Activated CD4-positive, alpha-beta T cell treated with anti-CD3 and anti-CD28 coated beads, Interleukin-2, amount 10 ng/mL, durations not matched to agents 7 days and 5 days (primary cell): ENCODE results near the gene CYTH1. TPM values are rescaled to one million over a fixed set of nuclear protein-coding genes. Genes with fewer than 3 reads are reported as not detected.

Experiments used
- CTCF ChIA-PET: fragments of 350-600 bp; sonication (Branson Sonifier 250); formaldehyde crosslinking; loops from one replicate; lab custom pipeline; 2021; ENCODE audit warnings: antibody characterized with exemption; lab: Charles Lee
- POLR2A ChIA-PET: fragments of 350-600 bp; sonication (Branson Sonifier 250); formaldehyde crosslinking; loops from one replicate; lab custom pipeline; 2021; ENCODE audit warnings: antibody characterized with exemption; lab: Charles Lee
- DNase-seq: peaks from one replicate; pipeline ENCODE4 v3.0.0-alpha.2; 2020
- H3K27ac Mint-ChIP-seq: one replicate; pipeline ENCODE4 v1.8.0; 2021; ENCODE audit warnings: mild to moderate bottlenecking, moderate library complexity, mixed read lengths
- H3K27me3 Mint-ChIP-seq: one replicate; pipeline ENCODE4 v1.8.0; 2021; ENCODE audit warnings: mixed read lengths
- H3K36me3 Mint-ChIP-seq: one replicate; pipeline ENCODE4 v1.8.0; 2021; ENCODE audit warnings: low read depth, mixed read lengths
- H3K4me1 Mint-ChIP-seq: one replicate; pipeline ENCODE4 v1.8.0; 2021; ENCODE audit warnings: mixed read lengths
- H3K4me3 Mint-ChIP-seq: one replicate; pipeline ENCODE4 v1.8.0; 2021; ENCODE audit warnings: mild to moderate bottlenecking, moderate library complexity, mixed read lengths
- H3K9me3 Mint-ChIP-seq: one replicate; pipeline ENCODE4 v1.8.0; 2021; ENCODE audit warnings: mixed read lengths
- total RNA-seq, 2 experiments: library from RNA; stranded (reverse); gene quantifications; one replicate each; pipeline ENCODE4 v1.2.3, GENCODE V29; 2021

CYTH1 gene
- total RNA-seq, 2 experiments from 2014 or later = 244 to 251 TPM

DNA sequence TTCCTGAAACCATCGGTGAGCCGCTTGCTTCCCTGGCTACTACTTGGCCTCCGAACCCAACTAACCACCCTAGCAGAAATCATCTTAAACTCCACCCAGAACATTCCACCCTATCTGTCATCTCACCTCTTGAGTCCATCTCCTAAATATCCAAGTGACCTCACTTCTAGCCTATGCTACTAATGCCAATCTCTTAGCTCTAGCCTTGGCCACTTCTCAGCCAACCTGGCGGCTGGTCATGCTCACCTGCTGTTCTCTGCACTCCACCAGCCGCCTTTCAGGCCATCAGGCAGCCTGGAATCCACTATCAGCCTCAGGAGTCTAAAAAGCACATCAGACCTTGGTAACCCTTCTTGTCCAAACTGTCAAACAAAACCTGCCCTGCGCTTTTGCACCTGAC lies 11.9 kb upstream of the CYTH1 start:
- peaks cover 68% of the 10 kb centered on the region for H3K36me3 Mint-ChIP-seq
- no peak for DNase-seq
- H3K4me1 Mint-ChIP-seq = peaks cover 56% of the 10 kb centered on the region
- H3K9me3 Mint-ChIP-seq = no peaks in the 10 kb centered on the region
- no peak overlapping the region for H3K4me3 Mint-ChIP-seq
- CTCF ChIA-PET = interaction anchor here (1.8 kb wide), 1 partner anchor 25 kb away, joined by 4 read pairs; no protein-coding TSS in a partner anchor
- POLR2A ChIA-PET = no interaction called here
- H3K27me3 Mint-ChIP-seq = no peaks in the 10 kb centered on the region
- peak overlapping the region; percentile 5 for H3K27ac Mint-ChIP-seq

DNA sequence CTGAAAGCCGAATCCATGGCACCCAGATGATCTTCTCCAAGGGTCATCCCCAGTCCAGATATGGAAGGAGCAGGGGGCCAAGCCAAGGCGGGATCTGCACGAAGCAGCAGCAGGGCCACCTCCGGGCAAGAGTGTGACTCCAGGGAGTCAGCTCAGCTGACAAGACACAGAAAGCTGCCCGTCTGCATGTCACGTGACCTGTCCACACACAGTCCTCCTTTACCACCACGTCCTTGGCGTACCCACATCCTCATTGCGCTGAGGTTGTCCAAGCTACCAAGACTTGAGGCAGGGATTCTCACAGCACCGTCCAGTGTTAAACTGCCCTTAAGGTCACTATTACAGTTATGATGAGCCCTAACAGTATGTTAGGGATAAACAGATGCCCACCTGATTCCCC lies 11.3 kb upstream of the CYTH1 start:
- no peaks in the 10 kb centered on the region for H3K27me3 Mint-ChIP-seq
- H3K9me3 Mint-ChIP-seq = no peaks in the 10 kb centered on the region
- no peak for DNase-seq
- no peak overlapping the region for H3K27ac Mint-ChIP-seq
- H3K36me3 Mint-ChIP-seq = peaks cover 62% of the 10 kb centered on the region
- H3K4me3 Mint-ChIP-seq = no peak overlapping the region
- ChIA-PET POLR2A (no interaction called here), CTCF (interaction anchor here (1.8 kb wide), 1 partner anchor 26 kb away, joined by 4 read pairs; no protein-coding TSS in a partner anchor)
- H3K4me1 Mint-ChIP-seq = peaks cover 57% of the 10 kb centered on the region

DNA sequence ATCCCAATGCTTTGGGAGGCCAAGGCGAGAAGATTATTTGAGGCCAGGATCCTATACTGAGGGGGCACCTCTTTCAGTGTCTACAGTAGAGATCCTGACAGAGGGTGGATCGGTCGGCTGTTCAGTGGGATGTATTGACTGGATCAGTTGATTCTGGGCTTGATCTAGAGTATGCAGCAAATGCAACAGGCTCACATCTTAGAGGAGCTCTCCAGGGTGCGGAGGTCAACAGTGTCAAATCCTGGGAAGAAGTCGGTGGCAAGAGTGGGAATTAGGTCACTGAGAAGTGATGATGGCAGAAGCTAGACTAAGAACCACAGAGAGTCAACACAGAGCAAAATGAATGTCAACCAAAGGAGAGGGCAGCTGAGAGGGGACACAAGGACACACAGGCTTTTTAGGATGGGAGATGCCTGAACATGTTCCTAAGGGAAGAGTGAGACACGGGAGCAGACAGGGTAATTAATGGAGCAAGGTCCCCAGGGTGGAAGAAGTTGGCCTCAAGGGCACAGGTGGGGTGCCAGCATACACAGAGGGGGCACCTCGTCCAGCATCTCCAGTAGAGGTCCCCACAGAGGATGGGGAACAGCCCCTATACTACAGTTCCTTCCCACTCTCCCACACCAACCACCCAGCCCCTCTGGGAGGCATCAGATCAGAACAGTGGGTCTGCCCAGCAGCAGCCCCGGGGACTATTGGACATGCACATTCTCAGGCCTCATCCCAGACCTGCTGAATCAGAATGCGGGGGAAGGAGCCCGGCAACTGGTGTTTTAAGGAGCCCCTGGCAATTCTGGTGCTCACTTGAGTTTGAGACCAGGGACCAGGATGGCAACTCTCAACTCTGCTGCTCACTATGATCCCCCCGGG lies 10.0 kb upstream of the CYTH1 start:
- Mint-ChIP-seq H3K9me3 (no peaks in the 10 kb centered on the region), H3K4me3 (no peak overlapping the region), H3K27ac (peak overlapping the region; percentile 47), H3K36me3 (peaks cover 56% of the 10 kb centered on the region), H3K4me1 (peaks cover 60% of the 10 kb centered on the region), H3K27me3 (no peaks in the 10 kb centered on the region)
- DNase-seq = no peak
- POLR2A ChIA-PET = no interaction called here
- CTCF ChIA-PET = no interaction called here

DNA sequence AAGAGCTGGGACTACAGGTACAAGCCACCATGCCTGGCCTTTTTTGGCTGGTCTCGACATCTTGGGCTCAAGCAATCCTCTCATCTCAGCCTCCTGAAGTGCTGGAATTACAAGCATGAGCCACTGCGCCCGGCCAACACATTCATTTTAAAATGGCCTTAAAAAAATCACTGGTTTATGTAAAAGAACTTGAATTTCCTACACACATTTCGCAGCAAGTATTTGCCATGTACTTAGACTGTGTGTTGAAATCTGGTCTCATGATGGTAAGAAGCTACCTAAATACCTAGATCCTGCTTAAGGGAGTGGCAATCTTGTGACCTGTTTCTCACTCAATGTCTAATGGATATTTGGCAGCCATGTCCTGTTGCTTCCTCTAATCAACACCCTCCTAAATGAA lies 8.5 kb upstream of the CYTH1 start:
- H3K4me3 Mint-ChIP-seq = no peak overlapping the region
- H3K36me3 Mint-ChIP-seq = peaks cover 41% of the 10 kb centered on the region
- H3K27me3 Mint-ChIP-seq = no peaks in the 10 kb centered on the region
- DNase-seq = no peak
- H3K4me1 Mint-ChIP-seq = peaks cover 59% of the 10 kb centered on the region
- CTCF ChIA-PET = interaction anchor here (0.7 to 1.5 kb wide), 4 partner anchors 8 to 68 kb away, joined by 3 to 5 read pairs (median 4); no protein-coding TSS in a partner anchor
- no peaks in the 10 kb centered on the region for H3K9me3 Mint-ChIP-seq
- POLR2A ChIA-PET = interaction anchor here (0.6 kb wide), 2 partner anchors 18 to 21 kb away, joined by 3 to 5 read pairs; no protein-coding TSS in a partner anchor
- H3K27ac Mint-ChIP-seq = peak overlapping the region; percentile 92

DNA sequence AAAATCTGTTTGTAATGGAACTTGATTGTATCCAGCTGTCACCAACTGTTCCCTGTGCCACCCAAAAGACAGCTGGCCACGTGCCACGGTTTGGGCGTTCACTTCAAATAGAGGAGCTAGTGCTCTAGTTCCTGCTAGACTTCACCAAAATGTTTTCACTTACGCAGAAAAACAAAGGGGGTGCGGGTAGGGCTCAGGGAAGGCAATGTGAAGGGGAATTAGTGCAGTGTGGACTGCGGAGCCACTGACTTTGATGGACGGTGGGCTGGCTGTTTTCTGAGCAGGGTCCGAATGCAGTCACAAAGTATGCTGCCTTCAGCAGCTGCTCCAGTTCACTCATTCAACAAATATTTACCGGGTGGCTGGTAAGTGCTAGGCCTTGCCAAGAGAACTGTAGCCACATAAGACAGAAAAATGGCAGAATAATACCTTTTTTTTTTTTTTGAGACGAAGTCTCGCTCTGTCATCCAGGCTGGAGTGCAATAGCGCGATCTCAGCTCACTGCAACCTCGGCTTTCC lies 7.6 kb upstream of the CYTH1 start:
- peak; percentile 68 for DNase-seq
- peaks cover 61% of the 10 kb centered on the region for H3K4me1 Mint-ChIP-seq

DNA sequence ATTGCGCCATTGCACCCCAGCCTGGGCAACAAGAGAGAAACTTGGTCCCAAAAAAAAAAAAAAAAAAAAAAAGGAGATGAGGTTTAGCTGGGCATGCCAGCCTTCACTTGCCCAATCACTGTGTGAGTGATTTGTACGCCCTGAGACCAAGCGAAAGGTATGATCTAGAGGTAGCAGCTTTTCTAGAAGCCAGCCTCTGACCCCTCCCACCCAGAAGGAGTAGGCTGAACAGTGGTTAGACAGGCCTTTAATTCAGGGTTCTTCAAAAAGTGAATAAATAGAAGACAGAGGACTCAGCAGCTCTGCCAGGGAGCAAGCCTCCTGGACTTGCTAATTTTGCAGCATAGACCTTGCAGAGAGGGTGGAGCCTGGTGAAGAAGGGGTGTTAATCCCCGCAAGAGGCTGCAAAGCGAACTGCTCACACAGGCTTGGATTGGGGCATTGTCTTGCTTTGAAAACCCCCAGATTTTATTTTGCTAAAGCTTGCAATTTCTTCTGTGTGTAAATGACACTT lies 7.1 kb upstream of the CYTH1 start:
- ChIA-PET POLR2A (no interaction called here), CTCF (interaction anchor here (1.1 to 2.1 kb wide), 3 partner anchors 12 to 67 kb away, joined by 3 to 7 read pairs (median 3); no protein-coding TSS in a partner anchor)
- Mint-ChIP-seq H3K4me1 (peaks cover 62% of the 10 kb centered on the region), H3K9me3 (no peaks in the 10 kb centered on the region), H3K4me3 (no peak overlapping the region), H3K27ac (peak overlapping the region; percentile 92), H3K36me3 (peaks cover 30% of the 10 kb centered on the region), H3K27me3 (no peaks in the 10 kb centered on the region)
- DNase-seq = peak; percentile 35

More for the DNA sequence above, 7.6 kb upstream of the CYTH1 start:
- no peaks in the 10 kb centered on the region for H3K27me3 Mint-ChIP-seq
- POLR2A ChIA-PET = interaction anchor here (0.6 kb wide), 2 partner anchors 19 to 22 kb away, joined by 3 to 5 read pairs; no protein-coding TSS in a partner anchor
- H3K4me3 Mint-ChIP-seq = peak overlapping the region; percentile 6
- peaks cover 34% of the 10 kb centered on the region for H3K36me3 Mint-ChIP-seq
- no peaks in the 10 kb centered on the region for H3K9me3 Mint-ChIP-seq
- H3K27ac Mint-ChIP-seq = peak overlapping the region; percentile 92
- CTCF ChIA-PET = interaction anchor here (0.6 to 2.1 kb wide), 7 partner anchors 11 to 539 kb away, joined by 3 to 7 read pairs (median 3); no protein-coding TSS in a partner anchor

DNA sequence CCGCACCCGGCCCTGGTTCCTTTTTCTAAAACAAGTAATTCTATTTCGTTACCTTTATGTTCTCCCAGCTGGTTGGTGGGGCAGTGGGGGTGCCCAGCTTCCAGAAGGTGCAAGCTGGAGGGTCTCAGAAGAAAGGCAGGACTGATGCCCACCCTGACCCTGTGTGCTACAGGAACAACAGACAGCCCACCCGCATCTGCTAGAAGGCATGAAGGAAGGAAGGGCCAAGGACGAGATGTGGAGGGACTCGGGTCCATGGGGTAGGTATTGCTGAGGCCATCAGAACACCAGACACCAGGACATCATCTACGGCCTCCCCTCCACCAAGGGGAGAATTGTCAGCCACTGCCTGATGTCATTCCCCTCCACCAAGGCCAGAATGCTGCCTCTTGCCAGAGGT lies 6.4 kb upstream of the CYTH1 start:
- POLR2A ChIA-PET = no interaction called here
- Mint-ChIP-seq H3K4me3 (no peak overlapping the region), H3K36me3 (peaks cover 24% of the 10 kb centered on the region), H3K27me3 (no peaks in the 10 kb centered on the region), H3K4me1 (peaks cover 70% of the 10 kb centered on the region), H3K9me3 (no peaks in the 10 kb centered on the region), H3K27ac (peak overlapping the region; percentile 68)
- CTCF ChIA-PET = interaction anchor here (0.6 to 2.1 kb wide), 3 partner anchors 13 to 64 kb away, joined by 3 to 7 read pairs (median 4); no protein-coding TSS in a partner anchor
- no peak for DNase-seq

DNA sequence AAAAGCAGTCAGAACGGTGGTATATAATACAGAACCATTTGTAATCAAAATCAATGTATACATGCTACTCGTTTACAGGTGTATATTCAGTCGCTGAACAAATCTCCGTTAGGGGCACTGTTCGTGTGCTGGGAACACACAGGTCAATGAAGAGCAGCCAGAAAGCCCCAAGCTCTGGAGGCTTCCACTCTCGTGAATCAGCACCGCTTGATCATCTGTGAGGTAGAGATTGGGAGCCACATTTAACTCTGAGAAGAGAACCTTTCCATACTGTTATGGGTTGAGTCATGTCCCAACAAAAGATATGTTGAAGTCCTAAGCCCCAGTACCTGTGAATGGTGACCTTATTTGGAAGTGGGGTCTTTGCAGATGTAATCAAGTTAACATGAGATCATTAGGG lies 5.4 kb upstream of the CYTH1 start:
- peaks cover 22% of the 10 kb centered on the region for H3K36me3 Mint-ChIP-seq
- POLR2A ChIA-PET = no interaction called here
- peak overlapping the region; percentile 69 for H3K27ac Mint-ChIP-seq
- CTCF ChIA-PET = interaction anchor here (0.6 kb wide), 1 partner anchor 16 kb away, joined by 3 read pairs; no protein-coding TSS in a partner anchor
- no peak for DNase-seq
- no peak overlapping the region for H3K4me3 Mint-ChIP-seq
- H3K9me3 Mint-ChIP-seq = no peaks in the 10 kb centered on the region
- no peaks in the 10 kb centered on the region for H3K27me3 Mint-ChIP-seq
- peaks cover 75% of the 10 kb centered on the region for H3K4me1 Mint-ChIP-seq

DNA sequence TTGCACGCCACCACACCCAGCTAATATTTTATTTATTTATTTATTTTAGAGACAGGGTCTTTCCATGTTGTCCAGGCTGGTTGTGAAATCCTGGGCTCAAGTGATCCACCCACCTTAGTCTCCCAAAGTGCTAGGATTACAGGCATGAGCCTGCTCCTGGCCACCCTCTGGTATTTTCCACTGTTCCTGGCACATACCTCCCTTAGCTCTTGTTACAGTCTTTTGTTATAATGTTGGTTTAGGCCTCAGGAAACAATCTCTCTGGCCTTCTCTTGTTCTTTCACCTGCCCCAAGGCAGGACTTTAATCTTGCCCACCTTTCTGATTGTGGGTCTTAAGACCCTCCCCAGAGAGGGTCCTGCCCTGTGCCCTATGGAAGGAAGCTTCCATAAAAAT lies 3.6 kb upstream of the CYTH1 start:
- H3K9me3 Mint-ChIP-seq = no peaks in the 10 kb centered on the region
- H3K27me3 Mint-ChIP-seq = no peaks in the 10 kb centered on the region
- peak overlapping the region; percentile 33 for H3K4me3 Mint-ChIP-seq
- H3K4me1 Mint-ChIP-seq = peaks cover 65% of the 10 kb centered on the region
- ChIA-PET CTCF (interaction anchor here (0.7 to 1.6 kb wide), 7 partner anchors 9 to 42 kb away, joined by 3 to 10 read pairs (median 3); no protein-coding TSS in a partner anchor), POLR2A (no interaction called here)
- H3K27ac Mint-ChIP-seq = peak overlapping the region; percentile 75
- no peak for DNase-seq
- H3K36me3 Mint-ChIP-seq = peaks cover 13% of the 10 kb centered on the region

DNA sequence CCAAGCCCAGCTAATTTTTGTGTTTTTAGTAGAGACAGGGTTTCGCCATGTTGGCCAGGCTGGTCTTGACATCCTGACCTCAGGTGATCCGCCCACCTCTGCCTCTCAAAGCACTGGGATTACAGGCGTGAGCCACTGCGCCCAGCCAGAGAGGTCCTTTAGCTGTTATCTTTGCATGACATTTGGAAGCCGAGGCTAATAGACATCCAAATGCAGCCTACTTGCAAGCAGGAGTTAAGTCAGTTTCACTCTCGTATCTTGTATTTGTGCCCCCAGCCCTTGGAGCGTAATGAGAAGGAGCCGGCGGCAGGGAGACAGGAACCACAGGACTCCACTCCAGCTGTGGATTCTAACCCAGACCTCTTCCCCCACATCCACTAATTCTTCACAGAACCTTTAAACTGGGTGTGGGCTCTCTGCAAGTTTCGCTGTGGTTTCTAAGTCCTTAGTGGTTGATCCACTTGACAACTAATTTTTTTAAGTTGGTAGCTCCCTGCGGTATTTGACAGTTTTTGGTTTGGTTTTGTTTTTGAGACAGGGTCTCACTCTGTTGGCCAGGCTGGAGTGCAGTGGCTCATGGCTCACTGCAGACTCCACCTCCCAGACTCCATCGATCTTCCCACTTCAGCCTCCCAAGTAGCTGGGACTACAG lies 3.1 kb upstream of the CYTH1 start:
- no peaks in the 10 kb centered on the region for H3K9me3 Mint-ChIP-seq
- peaks cover 15% of the 10 kb centered on the region for H3K36me3 Mint-ChIP-seq
- CTCF ChIA-PET = interaction anchor here (0.7 to 1.6 kb wide), 12 partner anchors 8 to 42 kb away, joined by 3 to 10 read pairs (median 3); no protein-coding TSS in a partner anchor
- DNase-seq = peak; percentile 42
- peak overlapping the region; percentile 69 for H3K27ac Mint-ChIP-seq
- H3K27me3 Mint-ChIP-seq = no peaks in the 10 kb centered on the region
- H3K4me3 Mint-ChIP-seq = peak overlapping the region; percentile 33
- POLR2A ChIA-PET = no interaction called here
- H3K4me1 Mint-ChIP-seq = peaks cover 61% of the 10 kb centered on the region

DNA sequence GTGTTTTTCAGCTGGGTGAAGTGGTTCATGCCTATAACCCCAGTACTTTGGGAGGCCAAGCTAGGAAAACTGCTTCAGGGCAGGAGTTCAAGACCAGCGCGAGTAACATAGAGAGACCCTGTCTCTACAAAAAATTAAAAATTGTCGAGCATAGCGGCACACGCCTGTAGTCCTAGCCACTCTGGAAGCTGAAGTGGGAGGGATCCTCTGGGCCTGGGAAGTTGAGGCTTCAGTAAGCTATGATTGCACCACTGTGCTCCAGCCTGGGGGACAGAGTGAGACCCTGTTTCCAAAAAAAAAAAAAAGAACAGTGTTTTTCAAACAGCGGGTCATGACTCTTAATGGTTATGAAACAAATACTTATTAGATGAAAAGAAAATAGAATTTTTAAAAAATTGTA lies 2.3 kb upstream of the CYTH1 start:
- peaks cover 20% of the 10 kb centered on the region for H3K36me3 Mint-ChIP-seq
- ChIA-PET POLR2A (no interaction called here), CTCF (interaction anchor here (0.8 to 1.6 kb wide), 6 partner anchors 11 to 43 kb away, joined by 3 to 4 read pairs (median 3); no protein-coding TSS in a partner anchor)
- H3K27ac Mint-ChIP-seq = peak overlapping the region; percentile 92
- H3K4me3 Mint-ChIP-seq = no peak overlapping the region
- H3K9me3 Mint-ChIP-seq = no peaks in the 10 kb centered on the region
- H3K4me1 Mint-ChIP-seq = peaks cover 58% of the 10 kb centered on the region
- no peak for DNase-seq
- no peaks in the 10 kb centered on the region for H3K27me3 Mint-ChIP-seq

DNA sequence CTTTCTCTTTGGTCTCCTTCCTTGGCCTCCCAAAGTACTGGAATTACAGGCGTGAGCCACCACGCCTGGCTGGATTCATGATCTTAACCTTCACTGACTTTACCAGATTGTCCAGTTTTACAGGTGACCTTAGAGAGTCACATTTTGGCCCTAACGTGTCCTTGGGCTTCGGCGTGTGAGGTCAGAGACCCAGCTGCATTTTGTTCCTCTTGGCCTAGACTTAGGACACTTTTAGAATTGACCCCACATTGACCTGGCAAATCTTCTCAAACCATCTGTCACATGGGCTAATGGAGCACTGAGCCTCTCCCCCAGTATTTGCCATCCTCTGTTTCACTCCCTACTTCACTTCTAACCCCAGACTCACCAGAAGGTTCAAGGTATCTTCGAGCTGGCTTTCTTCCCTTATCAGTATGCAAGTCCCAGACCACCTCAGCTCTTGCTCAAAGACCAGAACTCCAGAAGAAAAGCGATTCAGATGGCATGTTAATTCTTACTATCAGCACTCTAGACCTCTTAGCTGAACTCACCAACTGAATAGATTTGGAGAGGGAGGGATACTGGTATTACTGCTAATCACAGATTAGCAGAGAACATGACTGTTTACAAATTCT lies 1.7 kb upstream of the CYTH1 start:
- no peaks in the 10 kb centered on the region for H3K27me3 Mint-ChIP-seq
- ChIA-PET POLR2A (no interaction called here), CTCF (interaction anchor here (1.4 to 1.6 kb wide), 2 partner anchors 12 to 23 kb away, joined by 3 to 4 read pairs; no protein-coding TSS in a partner anchor)
- H3K27ac Mint-ChIP-seq = peak overlapping the region; percentile 92
- peak overlapping the region; percentile 82 for H3K4me3 Mint-ChIP-seq
- H3K4me1 Mint-ChIP-seq = peaks cover 57% of the 10 kb centered on the region
- no peaks in the 10 kb centered on the region for H3K9me3 Mint-ChIP-seq
- H3K36me3 Mint-ChIP-seq = peaks cover 24% of the 10 kb centered on the region
- no peak for DNase-seq
